GM18498 (cell line): ENCODE measurements around the gene EVC.
"Not testable (repeated sequence)": the region's sequence is repeated elsewhere in the genome, so short reads cannot be mapped to it uniquely, and the experiment has no call there.

Source experiments
- ATAC-seq: cut with Tn5 transposase; IDR thresholded peaks from one replicate; pipeline ENCODE4 v1.9.1; 2021; ENCODE audit warnings: mild to moderate bottlenecking, moderate library complexity; ENCODE audit not compliant: unreplicated experiment

EVC gene

DNA sequence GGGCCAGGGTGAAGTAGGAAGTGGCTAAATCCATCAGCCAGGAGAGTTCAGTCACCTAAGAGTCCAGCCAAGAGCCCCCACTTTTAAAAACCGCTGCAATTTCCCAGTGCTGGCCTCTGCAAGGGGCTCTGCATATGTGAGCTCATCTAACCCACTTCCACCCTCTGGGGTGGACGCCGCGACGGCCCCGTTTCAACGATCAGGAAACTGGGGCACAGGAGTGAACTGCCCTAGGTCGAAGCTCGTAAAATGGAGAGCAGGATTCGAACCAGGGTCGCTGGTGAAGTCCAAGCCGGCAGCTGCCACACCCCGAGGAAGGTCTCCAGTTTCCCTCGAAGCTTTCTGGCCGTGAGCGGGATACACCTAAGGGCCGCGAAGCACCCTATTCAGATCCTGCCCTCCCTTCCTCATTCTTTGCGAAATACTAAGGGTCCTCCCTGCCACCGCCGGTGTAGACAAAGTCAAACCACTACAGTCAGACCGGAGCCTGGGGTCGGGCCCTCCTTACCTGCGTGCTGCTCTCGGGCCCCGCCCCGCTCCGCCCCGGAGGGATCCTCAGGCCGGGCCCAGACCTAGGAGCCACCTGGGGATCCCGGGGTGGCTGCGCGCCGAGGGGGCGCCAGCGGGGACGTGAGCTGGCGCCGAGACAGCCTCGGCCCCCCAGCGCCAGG, 3.1 kb upstream of the EVC start:
- ATAC-seq = no peak

DNA sequence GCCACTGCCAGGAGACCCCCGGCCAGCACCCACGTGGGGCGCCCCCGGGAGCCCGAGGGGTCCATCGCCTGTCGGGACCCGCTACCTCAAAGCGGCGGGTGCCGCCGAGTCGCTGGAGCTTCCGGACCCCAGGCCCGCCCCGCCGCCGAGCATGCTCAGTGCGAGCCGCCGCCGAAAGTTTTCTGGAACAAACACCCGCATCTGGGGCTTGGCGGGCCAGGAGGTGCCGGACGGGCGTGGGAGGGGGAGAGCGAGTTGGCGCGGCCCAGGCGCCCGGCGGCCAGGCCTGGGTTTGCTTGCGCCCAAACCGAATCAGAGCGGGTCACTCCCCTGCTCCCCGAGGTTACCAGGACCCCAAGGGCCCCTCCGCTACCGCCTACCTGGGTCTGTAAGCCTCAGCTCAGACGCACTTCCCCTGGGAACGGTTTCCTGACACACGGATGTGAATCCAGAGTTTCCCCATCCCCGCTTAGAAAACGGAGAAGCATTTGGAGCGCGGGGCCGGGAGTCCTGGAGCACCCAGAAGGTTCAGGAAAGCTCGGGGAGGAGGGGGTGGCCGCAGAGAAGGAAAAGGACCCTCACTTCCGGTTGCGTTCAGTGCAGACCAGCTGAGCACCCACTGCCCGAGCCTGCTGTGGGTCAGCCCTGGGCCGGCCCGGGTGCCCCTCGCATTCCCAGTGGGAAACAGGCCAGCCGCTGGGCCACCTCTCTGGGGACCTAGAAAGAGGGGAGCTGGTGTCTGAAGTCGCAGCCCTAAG, 2.4 kb upstream of the EVC start, which contains the start of gene EVC2:
TSS of gene EVC2 (minus strand) at position 111 of the 758 bp plus-strand sequence. CDS start at position 65, 46 bp downstream.
- no peak for ATAC-seq

DNA sequence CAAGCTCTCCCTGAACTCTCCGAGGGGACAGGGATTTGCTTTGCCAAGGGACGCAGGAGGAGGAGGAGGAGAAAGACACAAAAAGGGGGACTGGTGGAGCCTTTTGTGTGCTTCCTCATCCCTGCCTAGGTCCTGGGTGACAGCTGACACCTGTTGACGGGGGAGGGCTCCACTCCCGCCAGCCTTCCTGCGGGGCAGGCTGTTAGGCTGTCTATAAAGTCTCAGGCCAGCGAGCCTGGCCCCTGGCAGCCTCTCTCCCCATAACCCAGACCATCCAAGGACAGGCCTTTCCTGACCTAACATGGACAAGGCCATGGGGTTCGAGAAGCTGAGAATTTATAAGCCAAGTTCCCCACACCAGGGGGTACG, 1.8 kb upstream of the EVC start:
- no peak for ATAC-seq

DNA sequence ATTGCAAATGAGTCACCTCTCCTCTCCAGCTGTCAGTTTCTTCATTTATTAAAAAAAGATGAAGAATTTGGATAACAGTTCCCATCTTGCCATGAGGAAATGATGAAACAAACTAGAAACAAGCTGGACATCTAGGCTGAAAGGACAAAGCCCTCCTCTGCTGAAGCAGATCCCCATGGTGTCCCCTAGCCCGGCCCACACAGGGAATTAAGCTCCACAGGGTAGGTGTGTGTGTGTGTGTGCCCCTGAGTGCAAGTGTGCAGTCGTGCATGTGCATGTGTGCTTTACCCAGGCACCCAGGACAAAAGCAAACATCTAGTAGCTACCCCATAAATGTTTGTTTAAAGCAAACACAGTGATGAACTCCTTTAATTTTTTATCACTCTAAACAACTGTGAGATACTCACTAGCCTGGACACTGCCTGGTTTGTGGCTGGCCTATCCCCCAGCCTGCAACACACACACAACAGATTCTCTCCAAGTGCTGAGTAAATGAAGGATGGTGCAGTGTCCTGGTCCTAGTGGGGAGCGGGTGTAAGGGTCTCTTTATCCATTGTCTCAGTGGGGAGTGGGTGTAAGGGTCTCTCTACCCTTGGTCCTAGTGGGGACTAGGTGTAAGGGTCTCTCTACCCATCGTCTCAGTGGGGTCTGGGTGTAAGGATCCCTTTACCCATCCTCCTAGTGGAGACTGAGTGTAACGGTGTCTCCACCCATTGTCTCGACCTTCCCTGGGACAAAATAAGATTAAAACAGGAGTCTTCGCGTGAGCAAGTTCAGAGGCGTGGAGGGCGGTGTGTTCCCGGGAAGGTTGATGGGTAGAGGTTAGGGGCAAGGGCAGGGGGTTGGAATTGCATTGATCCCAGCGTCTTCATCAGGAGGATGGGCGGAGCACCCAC, 688 bp upstream of the EVC start:
- ATAC-seq = no peak

DNA sequence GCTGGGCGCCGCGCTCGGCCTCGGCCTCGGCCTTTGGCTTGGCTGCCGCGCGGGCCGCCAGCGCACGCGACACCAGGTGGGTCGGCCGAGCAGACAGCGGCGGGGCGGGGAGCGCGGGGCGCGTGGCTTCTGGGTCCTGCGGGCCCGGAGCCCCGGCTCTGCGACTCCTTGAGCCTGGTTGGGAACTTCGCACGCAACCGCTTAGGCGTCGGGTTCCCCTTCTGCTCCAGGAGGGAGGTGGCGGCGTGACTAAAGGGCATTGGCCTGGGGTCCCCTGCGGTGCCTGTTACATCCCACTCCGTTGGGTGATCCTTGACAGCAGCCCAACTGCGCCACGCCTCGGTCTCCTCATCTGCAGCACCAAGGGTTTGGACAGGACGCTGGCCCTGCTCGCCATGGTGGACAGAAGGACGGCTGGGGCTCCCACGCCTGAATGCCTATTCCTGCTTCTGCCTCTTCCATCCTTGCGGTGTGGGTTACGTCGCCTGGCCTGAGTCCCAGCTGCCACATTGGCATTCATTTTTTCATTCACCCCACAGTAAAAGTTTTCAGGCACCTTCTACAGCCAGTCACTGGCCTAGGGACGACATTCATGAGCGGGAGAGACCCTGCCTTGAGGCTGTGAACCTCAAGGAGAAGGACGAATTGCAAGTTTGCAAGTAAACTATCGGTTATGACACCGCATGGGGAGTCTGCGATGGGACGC, 631 bp downstream of the EVC start:
- no peak for ATAC-seq

DNA sequence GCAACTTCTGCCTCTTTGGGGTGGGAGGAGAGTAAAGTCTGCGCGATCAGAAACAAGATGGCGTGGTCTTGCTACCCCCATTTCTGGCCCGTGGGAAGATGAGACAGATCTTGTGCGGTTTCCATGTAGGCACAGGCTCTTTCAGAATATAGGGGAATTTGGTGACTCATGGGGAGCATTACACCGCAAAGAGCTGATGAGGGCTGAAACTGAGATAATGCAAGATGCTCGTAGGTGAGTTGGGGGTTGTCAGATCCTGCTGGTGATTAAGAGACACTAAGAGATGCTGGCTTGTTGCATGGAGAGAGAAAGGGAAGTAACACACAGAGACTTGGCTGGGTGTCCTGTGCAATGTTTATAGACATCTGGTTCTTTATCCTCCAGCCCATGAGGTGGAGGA, 1.5 kb downstream of the EVC start:
- no peak for ATAC-seq

DNA sequence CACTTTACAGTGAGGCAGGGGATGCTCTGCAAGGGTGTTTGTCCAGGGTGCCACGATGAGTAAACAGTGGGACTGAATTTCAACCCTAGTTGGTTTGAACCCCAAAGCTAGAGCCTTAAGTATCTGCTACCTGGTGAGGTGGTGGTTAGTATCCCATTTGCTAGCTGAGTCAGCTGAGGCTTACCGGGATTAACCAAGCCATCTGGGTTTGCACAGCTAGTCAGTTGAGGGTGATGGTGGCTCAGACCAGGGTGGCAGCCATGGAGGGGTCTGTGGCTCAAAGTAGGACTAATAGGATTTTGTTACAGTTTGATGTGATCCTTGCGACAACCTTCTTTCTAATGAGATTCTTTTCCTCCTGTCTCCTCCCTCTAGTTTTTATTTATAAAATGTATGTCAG, 1.9 kb downstream of the EVC start:
- ATAC-seq = no peak

DNA sequence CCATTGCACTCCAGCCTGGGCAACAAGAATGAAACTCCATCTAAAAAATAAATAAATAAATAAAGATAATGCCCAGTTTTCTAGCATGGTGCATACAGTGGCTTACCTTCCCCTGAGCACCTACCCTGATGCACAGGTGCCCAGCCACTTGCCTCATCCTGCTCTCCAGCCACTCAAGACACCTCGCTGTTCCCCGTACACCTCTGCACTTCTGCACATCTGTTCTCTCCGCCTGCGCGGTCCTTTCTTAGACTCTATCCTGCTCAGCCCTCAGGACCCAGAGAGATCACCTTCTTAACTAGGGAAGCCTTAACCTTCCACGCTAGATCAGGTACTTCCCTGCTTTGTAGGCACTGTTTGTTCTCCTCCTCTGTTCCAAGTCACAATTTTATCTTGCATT, 2.9 kb downstream of the EVC start:
- ATAC-seq = no peak

DNA sequence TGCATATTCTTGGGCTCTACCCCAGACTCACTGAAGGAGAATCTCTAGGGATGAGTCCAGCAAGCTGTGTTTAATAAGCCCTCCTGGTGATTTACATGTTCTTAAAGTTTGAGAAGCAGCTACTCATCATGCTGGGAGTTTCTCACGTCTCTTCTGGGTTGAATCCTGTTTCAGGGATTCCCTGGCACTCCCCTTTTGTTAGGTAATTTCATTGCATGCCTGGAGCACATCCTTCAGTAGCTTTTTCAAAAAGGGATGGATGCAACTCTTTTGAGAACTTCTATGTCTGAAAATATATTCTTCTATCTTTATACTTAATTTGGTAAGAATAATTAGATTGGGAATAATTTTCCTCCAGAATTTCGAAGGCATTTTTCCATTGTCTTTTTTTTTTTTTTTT, 4.4 kb downstream of the EVC start:
- no peak for ATAC-seq

DNA sequence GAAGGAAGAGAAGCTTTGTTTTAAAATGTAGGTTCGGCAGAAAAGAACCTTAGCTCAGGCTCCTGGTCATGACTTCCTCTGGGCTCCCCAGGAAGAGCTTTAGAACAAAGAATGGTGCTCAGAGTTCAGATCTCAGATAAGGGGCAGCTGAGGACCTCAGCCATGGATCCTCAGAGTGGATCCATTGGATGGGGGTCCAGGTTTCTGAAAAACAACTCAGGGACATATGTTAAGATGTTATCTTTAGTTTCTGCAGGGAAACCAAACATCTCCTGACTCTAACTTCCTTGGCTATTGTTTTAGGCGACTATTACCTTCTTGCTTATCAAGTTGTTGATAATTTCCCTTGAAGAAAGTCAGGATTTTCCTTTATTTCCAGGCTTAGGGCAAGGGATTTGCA, 5.4 kb downstream of the EVC start:
- ATAC-seq = no peak

DNA sequence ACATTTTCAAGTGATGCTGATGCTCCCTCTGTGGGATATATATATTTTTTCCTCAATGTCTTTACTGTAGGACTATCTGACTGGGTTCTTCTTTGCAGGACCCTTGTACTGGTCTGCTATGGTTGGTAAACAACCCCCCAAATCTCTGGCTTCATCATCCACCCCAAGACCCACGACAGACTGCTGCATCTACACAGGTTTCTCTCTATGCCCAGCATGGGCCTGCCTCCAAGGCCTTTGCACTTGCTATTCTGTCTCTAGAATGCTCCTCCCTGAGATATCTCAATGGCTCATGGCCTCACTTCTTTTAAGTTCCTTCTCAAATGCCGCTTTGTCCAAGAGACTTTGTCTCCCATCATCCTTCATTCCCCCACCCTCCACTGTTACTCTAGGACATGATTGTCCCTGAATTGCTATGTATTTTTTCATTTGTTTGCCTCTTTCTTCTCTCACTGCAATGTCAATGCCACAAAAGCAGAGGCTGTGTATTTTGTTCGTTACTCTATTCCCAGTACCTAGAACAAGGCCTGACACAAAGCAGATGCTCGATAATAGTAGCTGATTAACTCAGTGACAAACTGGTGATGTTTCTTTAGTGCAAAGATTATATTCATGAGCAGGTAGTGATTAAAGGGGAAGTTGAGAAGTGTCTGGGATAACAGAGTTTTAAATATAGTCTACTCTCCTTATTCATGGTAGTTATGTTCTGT, 6.6 kb downstream of the EVC start:
- ATAC-seq = no peak

DNA sequence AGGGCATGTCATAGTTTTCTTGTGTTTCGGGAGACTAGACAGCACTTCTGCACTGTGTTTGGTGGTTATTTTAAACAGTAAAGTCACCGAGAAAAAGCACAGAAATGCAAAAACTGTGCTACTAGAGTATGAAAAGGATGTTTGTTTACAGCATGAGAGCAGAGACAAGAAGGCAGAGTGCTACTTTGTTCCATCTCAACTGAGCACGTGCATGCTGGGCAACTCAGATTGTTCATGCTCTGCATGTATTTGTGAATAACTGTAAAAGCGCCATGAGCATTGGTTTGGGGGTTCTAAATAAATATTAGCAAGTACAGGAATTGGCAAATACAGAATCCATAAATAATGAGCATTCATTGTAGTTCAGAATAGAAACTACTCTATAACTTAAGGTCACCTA, 7.4 kb downstream of the EVC start:
- no peak for ATAC-seq

DNA sequence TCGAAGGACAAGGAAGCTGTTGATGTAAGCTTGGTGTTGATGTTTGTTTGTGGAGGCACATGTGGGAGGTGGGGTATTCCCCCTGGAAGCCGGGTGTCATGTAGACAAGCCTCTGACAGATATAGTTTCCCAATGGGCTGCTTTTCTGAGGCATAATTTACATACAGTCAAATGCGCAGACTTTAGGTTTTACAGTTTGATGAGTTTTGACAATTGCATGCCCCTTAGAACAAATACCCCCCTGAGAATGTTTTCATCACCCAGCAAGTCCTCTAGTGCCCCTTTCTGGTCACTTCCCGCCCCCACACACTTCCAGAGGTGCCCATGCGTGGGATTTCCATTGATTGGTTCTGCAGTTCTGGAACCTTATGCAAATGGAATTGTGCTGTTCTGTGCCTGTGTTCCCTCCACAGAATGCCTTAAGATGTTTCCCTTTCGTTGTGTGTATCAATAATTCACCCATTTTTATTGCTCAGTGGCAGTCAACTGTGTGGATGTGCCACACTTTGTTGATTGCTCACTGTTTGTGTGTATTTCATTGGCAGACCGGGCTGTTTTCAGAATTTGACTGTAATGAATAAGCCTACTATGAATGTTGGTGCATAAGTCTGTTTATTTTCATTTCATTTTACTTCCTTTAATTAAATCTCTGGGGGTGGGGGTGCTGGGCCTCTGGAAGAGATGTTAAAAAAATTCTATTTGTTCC, 8.5 kb downstream of the EVC start:
- ATAC-seq = no peak

DNA sequence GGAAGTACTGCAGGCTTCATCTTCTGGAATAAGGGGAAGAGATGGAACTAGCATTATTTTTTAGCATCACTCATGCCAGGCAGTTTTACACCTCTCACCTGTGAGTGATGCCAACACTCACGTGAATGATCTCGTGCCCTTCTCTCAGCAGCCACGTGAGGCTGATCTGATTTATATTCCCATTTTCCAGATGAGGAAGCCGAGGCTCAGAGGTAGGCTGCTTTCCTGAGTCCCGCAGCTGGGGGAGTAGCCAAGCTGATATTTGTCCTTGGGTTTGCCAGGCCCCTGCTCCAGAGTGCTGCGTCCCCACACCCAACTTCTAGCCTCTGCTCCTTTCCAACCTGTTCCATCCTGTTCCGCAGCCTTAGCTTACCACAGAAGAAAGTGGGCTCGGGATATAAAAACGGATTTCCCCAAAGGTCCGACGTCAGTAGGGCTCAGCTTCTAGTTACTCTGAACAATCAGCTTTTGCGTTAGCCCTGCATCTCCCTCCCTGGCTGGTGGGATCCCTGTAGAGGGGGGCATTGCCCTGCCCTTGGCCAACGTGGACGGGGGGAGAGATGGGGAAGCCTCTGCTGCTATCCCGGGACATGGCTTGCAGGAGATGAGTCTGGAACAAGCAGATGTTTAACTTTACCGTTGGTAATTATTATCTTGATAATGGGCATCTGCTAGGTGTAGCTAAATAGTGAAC, 9.3 kb downstream of the EVC start:
- no peak for ATAC-seq

DNA sequence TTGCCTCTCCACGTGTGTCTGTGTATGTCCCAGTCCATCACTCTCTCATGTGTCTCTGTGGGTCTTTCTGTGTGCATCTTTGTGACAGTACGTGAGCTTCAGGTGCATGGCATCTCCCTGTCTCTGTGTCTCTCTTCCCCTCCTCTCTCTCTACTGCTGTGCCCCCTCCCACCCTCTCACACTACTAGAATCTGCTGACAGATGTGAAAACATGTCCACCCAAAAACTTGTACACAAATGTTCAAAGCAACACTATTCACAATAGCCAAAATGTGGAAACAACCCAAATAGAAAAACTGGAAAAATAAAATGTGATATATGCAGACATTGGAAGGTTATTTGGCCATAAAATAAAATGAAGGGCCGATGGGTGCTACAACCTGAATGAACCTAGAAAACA, 10.0 kb downstream of the EVC start:
- no peak for ATAC-seq

DNA sequence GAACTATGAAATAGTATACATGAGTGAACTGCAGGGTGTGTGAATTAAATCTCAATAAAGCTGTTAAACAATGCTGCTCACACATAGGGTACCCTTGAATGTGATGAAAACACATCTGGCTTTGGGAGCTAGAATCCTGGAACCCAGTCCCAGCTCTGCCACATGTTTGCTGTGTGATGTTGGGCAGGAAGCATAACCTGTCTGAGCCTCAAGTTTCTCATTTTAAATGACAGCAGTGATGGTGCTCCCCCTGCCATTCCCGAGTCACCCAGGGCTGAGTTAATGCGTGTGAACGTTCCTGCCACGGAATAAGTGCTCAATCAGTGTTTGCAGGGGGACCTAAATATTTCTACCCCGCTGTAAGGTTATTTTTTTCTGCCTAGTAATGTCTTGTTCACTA, 10.9 kb downstream of the EVC start:
- ATAC-seq = no peak

DNA sequence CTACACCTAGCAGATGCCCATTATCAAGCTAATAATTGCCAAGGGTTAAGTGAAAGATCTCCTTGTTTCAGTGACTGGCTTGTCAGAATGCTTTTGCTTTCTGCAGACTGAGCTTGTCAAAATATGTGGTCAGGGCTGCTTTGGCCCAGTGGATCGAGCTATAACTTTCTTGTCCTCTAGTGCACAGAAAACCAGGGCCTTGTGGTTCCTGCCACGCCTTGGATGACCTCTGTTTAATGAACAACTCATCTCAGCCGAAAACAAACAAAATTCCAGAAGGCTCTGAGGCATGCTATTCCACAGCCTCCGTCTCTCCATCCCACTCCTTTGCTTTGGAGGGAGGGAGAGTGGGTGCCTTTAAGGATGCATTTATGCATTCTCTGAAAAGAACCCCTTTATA, 11.3 kb downstream of the EVC start:
- ATAC-seq = no peak

DNA sequence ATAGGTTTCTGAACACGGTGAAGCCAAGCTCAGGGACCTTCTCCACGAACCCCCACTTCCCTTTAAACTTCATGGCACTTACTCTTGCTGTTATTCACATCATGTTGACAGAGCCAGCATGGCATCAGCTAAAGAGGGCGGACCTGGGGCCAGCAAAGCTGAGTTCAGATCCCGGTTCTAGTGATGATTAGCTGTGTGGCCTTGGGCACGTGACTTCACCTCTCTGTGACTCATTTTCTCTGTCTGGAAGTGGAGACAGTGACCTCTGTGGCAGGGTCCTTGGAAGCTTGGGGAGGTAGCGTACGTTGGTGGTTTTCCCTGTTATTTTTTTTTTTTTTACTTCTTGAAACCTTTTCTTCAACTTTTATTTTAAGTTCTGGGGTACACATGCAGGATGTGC, 13.4 kb downstream of the EVC start:
- no peak for ATAC-seq

DNA sequence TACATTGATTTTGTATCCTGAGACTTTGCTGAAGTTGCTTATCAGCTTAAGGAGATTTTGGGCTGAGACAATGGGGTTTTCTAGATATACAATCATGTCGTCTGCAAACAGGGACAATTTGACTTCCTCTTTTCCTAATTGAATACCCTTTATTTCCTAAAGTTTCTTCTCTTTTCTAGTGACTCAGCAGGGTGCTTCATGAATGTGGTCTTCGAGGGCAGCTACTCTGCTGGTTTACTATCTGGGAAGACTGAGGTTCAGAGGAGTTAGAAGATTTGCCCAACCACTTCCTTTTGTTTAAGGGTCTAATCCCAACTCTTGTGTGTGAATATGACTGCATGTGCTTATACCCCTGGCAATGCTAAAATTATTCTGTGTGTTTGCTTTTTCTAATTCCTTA, 17.4 kb downstream of the EVC start:
- not testable (repeated sequence) for ATAC-seq
